Gastroesophageal sphincter (tissue), 4 donors: ENCODE results near the gene GDA. TPM values are rescaled to one million over a fixed set of nuclear protein-coding genes. Genes with fewer than 3 reads are reported as not detected.

Source experiments
- ATAC-seq: fragments of 150-250 bp; one replicate; pipeline ENCODE4 v1.9.1; 2016; ENCODE audit warnings: mild to moderate bottlenecking, moderate library complexity
- H3K27ac ChIP-seq, 4 donors: fragments of 200-600 bp; sonication (generic) in 3 of 4; 1 replicate in 3 of 4; 2 replicates in 1 of 4; pipeline ENCODE4 v1.5.1; 2016 to 2019
- H3K27me3 ChIP-seq: fragments of 200-600 bp; sonication (generic); one replicate; pipeline ENCODE4 v1.5.1; 2019
- H3K36me3 ChIP-seq, 2 donors: fragments of 200-600 bp; sonication (generic); one replicate each; pipeline ENCODE4 v1.5.1; 2019; ENCODE audit warnings: control low read depth in 1 of 2
- H3K4me1 ChIP-seq, 3 donors: fragments of 200-600 bp; sonication (generic); 1 replicate in 2 of 3; 2 replicates in 1 of 3; pipeline ENCODE4 v1.5.1; 2016 to 2019; ENCODE audit warnings: control low read depth in 2 of 3
- H3K4me3 ChIP-seq, 2 donors: fragments of 200-600 bp; sonication (generic); one replicate each; pipeline ENCODE4 v1.5.1; 2019; ENCODE audit warnings: mild to moderate bottlenecking in 1 of 2, moderate library complexity in 1 of 2
- H3K9me3 ChIP-seq, 3 donors: fragments of 200-600 bp; sonication (generic); one replicate each; pipeline ENCODE4 v1.5.1; 2017 to 2019; ENCODE audit warnings: control low read depth in 2 of 3
- EP300 ChIP-seq: sonication (generic); formaldehyde crosslinking; IDR thresholded peaks from one replicate; pipeline ENCODE4 v1.6.1; 2017; ENCODE audit warnings: antibody characterized with exemption, mild to moderate bottlenecking
- POLR2A ChIP-seq, 2 donors: fragments of 450-650 bp; IDR thresholded peaks; one replicate each; pipeline ENCODE4 v1.6.1; 2017; ENCODE audit warnings: antibody characterized with exemption in 2 of 2, mild to moderate bottlenecking in 2 of 2, moderate library complexity in 1 of 2
- POLR2AphosphoS5 ChIP-seq: sonication (generic); formaldehyde crosslinking; IDR thresholded peaks from one replicate; pipeline ENCODE4 v1.6.1; 2017; ENCODE audit warnings: antibody characterized with exemption
- WGBS, 2 donors: methylation state at CpG; one replicate each; pipeline ENCODE4 v1.1.5; 2018; ENCODE audit warnings: low coverage in 1 of 2; 5-methylcytosine and 5-hydroxymethylcytosine counted together
- total RNA-seq, 4 donors: library from RNA; depleted of rRNA; stranded (reverse); fragments of >200 nt; gene quantifications; one replicate each; pipeline ENCODE4 v1.1.0, GENCODE V29; 2016
- TF ChIP-seq, protein P1 (sequence below), 4 experiments: fragments of 200-600 bp in 2 of 4; fragments of 450-650 bp in 2 of 4; sonication (generic) in 1 of 4; IDR thresholded peaks; one replicate each; pipeline ENCODE4 v1.5.1; 2017 to 2019; ENCODE audit warnings: antibody characterized with exemption in 4 of 4, mild to moderate bottlenecking in 2 of 4, moderate library complexity in 2 of 4

The GDA gene
- total RNA-seq, 4 donors from 2014 or later = not detected

- 28 to 44% methylated on average over 2 of the region's 2 CpGs for WGBS, 2 donors
- no peaks in the 10 kb centered on the region for H3K36me3 ChIP-seq
- no peaks in the 10 kb centered on the region for H3K9me3 ChIP-seq
- ATAC-seq = no peak
- TF ChIP-seq EP300 (no peak), POLR2AphosphoS5 (no peak), POLR2A (IDR thresholded peaks at IDR 0.05) (no peak)
- TF ChIP-seq, protein P1, sequence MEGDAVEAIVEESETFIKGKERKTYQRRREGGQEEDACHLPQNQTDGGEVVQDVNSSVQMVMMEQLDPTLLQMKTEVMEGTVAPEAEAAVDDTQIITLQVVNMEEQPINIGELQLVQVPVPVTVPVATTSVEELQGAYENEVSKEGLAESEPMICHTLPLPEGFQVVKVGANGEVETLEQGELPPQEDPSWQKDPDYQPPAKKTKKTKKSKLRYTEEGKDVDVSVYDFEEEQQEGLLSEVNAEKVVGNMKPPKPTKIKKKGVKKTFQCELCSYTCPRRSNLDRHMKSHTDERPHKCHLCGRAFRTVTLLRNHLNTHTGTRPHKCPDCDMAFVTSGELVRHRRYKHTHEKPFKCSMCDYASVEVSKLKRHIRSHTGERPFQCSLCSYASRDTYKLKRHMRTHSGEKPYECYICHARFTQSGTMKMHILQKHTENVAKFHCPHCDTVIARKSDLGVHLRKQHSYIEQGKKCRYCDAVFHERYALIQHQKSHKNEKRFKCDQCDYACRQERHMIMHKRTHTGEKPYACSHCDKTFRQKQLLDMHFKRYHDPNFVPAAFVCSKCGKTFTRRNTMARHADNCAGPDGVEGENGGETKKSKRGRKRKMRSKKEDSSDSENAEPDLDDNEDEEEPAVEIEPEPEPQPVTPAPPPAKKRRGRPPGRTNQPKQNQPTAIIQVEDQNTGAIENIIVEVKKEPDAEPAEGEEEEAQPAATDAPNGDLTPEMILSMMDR (IDR thresholded peaks at IDR 0.05) = no peak
- no peaks in the 10 kb centered on the region for H3K4me1 ChIP-seq
- no peaks in the 10 kb centered on the region for H3K27me3 ChIP-seq
- H3K27ac ChIP-seq = no peak overlapping the region
- no peak overlapping the region for H3K4me3 ChIP-seq
Measured at GRCh38 chr9:72127753-72128152, 21.5 kb upstream of the GDA start.

DNA sequence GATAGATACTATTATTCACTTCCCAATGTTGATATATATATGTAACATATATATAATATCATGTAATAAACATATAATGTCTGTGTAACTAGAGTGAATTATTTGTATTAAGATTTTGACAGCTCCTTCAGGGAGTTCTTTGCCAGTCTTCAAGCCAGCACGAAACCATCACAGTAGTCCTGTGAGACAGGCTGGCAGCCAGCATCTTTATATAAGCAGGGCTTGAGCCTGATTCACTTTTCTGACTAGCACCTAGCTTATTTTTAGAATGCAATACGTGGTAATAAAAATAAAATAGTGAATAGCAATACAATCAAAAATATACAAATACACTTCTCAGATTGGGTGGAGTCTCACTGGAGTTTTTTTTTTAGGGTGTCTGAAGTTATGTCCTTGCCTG lies 20.7 kb upstream of the GDA start:
- H3K4me3 ChIP-seq = no peak overlapping the region
- no peak for ATAC-seq
- 10 to 58% methylated on average over 2 of the region's 2 CpGs for WGBS, 2 donors

GRCh38 chr9:72129271-72130156 lies 19.7 kb upstream of the GDA start:
- ATAC-seq = no peak
- no peak for TF ChIP-seq POLR2AphosphoS5
- TF ChIP-seq EP300 = no peak
- TF ChIP-seq, protein P1 (IDR thresholded peaks at IDR 0.05) = no peak
- TF ChIP-seq POLR2A (IDR thresholded peaks at IDR 0.05) = no peak
- Histone ChIP-seq H3K4me3 (no peak overlapping the region), H3K4me1 (no peaks in the 10 kb centered on the region), H3K36me3 (no peaks in the 10 kb centered on the region), H3K27me3 (no peaks in the 10 kb centered on the region), H3K27ac (no peak overlapping the region), H3K9me3 (no peaks in the 10 kb centered on the region)
- WGBS, 2 donors = 48 to 81% methylated on average over 3 to 5 of the region's 9 CpGs

More for the DNA sequence above, 20.7 kb upstream of the GDA start:
- no peaks in the 10 kb centered on the region for H3K9me3 ChIP-seq
- H3K27ac ChIP-seq = no peak overlapping the region
- no peak for TF ChIP-seq POLR2AphosphoS5
- TF ChIP-seq EP300 = no peak
- no peak for TF ChIP-seq POLR2A (IDR thresholded peaks at IDR 0.05)
- H3K36me3 ChIP-seq = no peaks in the 10 kb centered on the region
- no peaks in the 10 kb centered on the region for H3K27me3 ChIP-seq
- H3K4me1 ChIP-seq = no peaks in the 10 kb centered on the region

DNA sequence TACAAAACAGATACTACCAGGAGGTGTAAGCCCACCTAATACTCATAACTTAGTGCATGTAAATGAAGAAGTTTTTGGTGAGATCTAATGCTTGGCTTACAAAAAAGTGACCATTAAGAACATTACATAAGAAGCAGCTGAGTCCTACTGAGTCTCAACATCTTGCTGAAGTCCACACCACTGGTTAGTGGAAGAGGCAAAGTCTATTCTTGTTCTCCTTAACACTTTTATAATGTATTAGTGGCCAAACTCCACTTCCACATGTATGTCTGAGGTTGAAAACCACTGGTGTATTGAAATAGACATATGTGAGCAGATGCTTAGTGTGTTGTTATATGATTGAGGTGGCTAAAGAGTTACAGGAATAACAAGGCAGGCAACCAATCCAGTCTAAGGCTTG lies 18.9 kb upstream of the GDA start:
- no peak for ATAC-seq
- Histone ChIP-seq H3K36me3 (no peaks in the 10 kb centered on the region), H3K27ac (no peak overlapping the region), H3K4me1 (no peaks in the 10 kb centered on the region), H3K9me3 (no peaks in the 10 kb centered on the region), H3K27me3 (no peaks in the 10 kb centered on the region), H3K4me3 (no peak overlapping the region)
- TF ChIP-seq, protein P1 (IDR thresholded peaks at IDR 0.05) = no peak
- TF ChIP-seq POLR2AphosphoS5 = no peak
- TF ChIP-seq EP300 = no peak
- TF ChIP-seq POLR2A (IDR thresholded peaks at IDR 0.05) = no peak

- Histone ChIP-seq H3K36me3 (no peaks in the 10 kb centered on the region), H3K4me1 (no peaks in the 10 kb centered on the region), H3K4me3 (no peak overlapping the region), H3K9me3 (no peaks in the 10 kb centered on the region), H3K27ac (no peak overlapping the region), H3K27me3 (no peaks in the 10 kb centered on the region)
- TF ChIP-seq POLR2AphosphoS5 = no peak
- TF ChIP-seq EP300 = no peak
- no peak for TF ChIP-seq POLR2A (IDR thresholded peaks at IDR 0.05)
- TF ChIP-seq, protein P1 (IDR thresholded peaks at IDR 0.05) = no peak
- ATAC-seq = no peak
- 80 to 93% methylated on average over 2 to 4 of the region's 4 CpGs for WGBS, 2 donors
Measured at GRCh38 chr9:72131206-72131605, 18.0 kb upstream of the GDA start.
